GM21381 (cell line): ENCODE results near the gene CAPN1.

ENCODE experiments used
- ATAC-seq: cut with Tn5 transposase; IDR thresholded peaks from one replicate; pipeline ENCODE4 v1.9.1; 2021; ENCODE audit warnings: mild to moderate bottlenecking, moderate library complexity; ENCODE audit not compliant: unreplicated experiment

Gene CAPN1

DNA sequence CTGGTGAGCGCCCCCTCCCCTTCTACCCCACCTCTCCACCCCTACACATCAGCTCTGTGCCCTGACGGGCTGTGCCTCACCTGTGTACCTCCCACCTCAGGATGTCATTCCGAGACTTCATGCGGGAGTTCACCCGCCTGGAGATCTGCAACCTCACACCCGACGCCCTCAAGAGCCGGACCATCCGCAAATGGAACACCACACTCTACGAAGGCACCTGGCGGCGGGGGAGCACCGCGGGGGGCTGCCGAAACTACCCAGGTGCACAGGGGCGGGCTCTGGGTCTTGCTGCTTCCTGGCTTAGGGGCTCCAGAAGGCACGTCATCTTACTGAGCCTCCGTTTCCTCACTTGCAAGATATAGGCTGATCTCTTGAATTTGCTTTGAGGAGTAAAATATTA is 6.8 kb downstream of the CAPN1 start:
- ATAC-seq = no peak

GRCh38 chr11:65189191-65189590 is 7.5 kb downstream of the CAPN1 start:
- ATAC-seq = no peak

DNA sequence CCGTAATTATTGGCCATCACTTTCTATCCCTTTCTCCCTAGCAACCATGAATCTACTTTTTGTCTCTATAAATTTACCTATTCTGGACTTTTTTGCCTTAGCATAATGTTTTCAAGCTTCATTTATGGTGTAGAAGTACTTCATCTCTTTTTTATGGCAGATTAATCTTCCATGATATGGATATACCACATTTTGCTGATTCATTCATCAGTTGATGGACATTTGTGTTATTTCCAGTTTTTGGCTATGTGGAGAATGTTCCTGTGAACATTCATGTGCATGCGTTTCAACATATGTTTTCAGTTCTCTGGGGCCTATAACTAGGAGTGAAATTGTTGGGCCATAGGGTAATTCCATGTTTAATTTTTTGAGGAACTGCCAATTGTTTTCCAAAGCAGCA is 12.8 kb downstream of the CAPN1 start:
- ATAC-seq = no peak

- no peak for ATAC-seq
These were observed 22.4 kb downstream of the CAPN1 start for GRCh38 chr11:65204143-65204542.

DNA sequence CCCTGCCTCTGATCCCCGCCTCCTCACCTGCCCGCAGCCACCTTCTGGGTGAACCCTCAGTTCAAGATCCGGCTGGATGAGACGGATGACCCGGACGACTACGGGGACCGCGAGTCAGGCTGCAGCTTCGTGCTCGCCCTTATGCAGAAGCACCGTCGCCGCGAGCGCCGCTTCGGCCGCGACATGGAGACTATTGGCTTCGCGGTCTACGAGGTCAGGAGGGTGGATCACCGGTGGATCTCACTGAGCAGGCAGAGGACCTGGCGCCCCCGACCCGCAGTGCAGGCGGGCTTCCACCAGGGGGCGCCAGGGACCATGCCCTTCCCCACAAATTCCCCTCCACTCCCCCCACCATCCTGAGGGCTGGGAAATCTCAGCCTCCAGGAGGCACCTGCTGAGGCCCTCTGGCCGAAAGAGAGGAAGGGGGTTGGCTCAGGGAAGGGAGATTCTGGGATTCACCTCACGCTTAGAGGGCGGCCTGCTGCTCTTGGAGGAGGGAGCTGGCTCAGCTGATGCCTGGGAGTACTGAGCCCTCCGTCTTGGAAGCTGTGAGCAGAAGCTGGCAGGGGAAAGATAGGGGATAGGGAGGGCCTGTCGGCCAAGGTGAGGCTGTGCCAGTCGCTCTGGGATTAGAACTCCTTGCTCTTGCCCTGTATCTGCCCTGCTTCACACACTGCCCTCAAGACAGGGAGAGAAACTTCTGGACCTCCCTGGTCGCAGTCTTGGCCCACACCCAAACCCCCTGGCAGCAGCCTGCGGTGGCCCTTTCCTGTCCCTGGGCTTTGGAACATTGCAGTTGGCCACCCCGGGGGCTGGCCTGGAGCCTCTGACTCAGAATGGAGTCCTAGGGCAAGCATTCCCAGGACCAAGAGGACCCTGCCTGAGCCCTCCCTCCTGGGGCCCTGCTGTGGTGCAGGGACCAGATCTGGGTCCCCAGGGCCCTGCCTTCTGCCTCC is 23.2 kb downstream of the CAPN1 start:
- ATAC-seq = no peak

GRCh38 chr11:65205602-65205967 is 23.9 kb downstream of the CAPN1 start:
- ATAC-seq = no peak

DNA sequence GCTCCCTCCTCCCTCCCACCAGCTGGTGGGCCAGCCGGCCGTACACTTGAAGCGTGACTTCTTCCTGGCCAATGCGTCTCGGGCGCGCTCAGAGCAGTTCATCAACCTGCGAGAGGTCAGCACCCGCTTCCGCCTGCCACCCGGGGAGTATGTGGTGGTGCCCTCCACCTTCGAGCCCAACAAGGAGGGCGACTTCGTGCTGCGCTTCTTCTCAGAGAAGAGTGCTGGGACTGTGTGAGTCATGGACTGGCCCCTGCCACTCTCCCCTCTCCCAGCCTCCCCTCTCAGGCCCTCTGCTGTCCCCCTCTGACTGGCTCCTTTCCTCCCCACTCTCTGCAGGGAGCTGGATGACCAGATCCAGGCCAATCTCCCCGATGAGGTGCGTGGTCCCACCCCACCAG is 24.7 kb downstream of the CAPN1 start:
- no peak for ATAC-seq

- no peak for ATAC-seq
These were observed 25.2 kb downstream of the CAPN1 start for GRCh38 chr11:65206901-65207300.

GRCh38 chr11:65207918-65208784 is 26.4 kb downstream of the CAPN1 start:
- ATAC-seq = no peak

GRCh38 chr11:65208785-65209710 is 27.3 kb downstream of the CAPN1 start:
- no peak for ATAC-seq

DNA sequence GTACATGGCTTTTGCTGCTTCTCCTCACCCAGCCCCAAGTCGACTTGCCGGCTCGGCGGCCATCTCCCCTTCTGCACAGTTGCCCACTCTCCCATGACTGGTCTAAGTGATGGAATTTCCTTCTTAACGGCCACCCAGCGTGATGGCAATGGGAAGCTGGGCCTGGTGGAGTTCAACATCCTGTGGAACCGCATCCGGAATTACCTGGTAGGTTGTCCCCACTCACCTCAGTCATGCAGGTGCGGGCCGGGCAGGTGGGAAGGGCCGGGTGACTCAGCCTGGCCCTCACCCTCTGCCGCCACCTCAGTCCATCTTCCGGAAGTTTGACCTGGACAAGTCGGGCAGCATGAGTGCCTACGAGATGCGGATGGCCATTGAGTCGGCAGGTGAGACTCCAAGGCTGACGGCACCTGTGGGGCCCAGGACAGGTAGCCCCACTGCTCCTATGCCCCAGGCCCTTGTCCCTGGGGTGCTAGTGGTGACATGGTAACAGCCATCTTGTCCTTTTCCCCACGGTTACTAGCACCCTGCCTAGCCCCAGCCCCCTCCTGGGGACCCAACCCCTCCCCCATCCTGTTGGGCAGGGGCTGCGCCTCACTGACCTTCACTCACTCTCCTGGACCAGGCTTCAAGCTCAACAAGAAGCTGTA is 28.1 kb downstream of the CAPN1 start:
- no peak for ATAC-seq

DNA sequence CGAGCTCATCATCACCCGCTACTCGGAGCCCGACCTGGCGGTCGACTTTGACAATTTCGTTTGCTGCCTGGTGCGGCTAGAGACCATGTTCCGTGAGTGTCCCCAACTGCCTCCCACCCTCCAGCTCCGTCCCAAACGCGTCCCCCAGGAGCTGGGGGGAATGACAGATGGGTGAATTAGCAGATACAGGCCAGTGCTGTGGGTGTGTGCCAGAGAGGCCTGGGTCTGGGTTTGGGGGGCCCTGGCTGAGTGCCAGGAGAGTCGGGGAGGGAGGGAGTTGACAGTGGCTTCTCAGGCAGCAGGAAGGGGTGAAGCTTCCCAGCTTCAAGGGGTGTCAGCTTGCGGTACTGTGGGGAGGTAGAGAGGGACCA is 28.6 kb downstream of the CAPN1 start:
- no peak for ATAC-seq

DNA sequence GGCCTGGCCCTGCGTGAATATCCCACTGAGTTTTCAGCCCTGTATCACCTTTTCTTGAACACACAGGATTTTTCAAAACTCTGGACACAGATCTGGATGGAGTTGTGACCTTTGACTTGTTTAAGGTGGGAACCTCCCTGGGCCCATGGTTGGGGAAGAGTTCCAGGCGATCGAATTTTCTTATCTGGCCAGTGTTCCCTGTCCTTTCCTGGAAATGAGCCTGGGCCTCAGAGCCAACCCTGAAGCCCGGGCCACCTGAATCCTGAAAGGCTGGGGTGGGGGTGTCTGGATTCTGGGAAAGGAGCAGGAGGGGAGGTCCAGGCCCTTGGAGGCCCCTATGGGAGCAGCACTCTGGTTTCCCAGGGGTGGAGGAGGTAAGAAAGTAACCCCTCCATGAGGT is 29.0 kb downstream of the CAPN1 start:
- ATAC-seq = no peak

GRCh38 chr11:65211293-65212105 is 29.8 kb downstream of the CAPN1 start:
- no peak for ATAC-seq

DNA sequence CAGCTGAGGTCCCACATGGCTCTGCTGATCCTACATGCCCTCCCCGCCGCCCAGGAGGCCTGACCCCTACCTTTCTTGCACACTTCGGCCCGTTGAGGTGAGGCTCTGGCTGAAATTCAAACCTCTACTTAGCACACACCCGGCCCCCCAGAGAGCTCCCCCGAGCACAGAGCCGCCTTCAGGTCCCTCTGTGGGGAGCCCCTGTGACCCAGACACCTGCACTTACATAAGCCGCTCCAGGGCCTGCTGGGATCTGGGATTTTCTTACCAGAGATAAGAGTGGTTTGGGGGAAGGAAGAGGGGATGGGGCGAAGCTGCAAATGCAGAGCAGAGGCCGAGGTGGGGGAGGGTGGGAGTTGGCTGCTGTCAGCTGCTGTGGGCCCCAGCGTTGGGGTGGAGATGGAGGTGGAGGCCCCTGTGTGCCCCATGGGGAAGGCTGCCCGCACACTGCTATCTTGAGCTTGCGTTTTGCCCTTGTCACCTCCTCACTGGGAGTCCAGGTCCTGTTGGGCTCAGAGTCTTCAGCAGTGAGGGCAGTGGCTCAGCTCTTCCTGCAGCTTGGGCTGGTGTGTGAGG is 30.6 kb downstream of the CAPN1 start:
- no peak for ATAC-seq

GRCh38 chr11:65213322-65214211 is 31.8 kb downstream of the CAPN1 start:
- ATAC-seq = no peak

DNA sequence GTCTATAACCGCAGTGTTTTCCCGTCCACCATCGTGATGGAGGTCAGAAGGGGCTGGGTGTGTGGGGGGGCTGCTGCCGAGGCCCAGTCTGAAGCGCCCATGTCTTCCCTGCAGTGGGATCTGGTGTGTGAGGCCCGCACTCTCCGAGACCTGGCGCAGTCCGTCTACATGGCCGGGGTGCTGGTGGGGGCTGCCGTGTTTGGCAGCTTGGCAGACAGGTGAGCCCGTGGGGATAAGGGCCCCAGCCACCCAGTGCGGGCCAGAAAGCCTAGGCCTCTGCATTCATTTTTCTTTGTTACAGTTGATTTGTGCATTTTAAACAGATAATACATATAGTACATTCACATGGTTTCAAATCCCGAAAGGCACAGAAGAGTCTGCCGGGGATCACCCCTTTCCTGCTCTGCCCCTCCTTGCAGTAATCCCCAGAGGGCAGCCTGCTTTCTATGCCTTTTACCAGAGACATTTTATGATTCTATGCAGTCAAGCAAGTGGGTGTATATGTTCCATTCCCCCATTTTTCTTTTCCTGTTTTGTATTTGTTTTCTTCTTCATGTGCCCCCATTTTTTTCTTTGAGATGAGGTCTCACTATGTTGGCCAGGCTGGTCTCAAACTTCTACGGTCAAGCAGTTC is 32.6 kb downstream of the CAPN1 start:
- ATAC-seq = no peak
